ENCODE measurements around the gene PFKFB2. TPM values are rescaled to one million over a fixed set of nuclear protein-coding genes. Genes with fewer than 3 reads are reported as not detected.

The PFKFB2 gene
- total RNA-seq, 2 experiments from 2014 or later = 3.2 to 4.0 TPM

DNA sequence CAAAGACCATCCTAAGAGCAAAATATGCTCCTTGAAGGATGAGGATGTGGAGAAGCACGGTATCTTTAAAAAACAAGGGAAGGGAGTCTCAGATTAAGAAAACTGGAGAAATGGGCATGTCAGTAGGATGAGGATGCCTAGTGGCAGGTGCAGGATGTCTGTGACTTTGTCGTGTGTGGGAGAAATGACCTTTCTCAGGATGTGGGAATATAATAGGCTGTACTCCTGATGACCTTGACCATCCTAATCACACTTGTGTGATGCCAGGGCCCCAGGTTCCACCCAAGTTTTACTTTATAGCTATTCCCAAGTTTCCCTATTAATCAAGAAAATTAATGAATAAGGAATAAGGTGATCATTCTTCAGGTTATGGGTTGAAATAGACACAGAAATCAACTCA lies 33.4 kb upstream of the PFKFB2 start:
- Histone ChIP-seq H3K36me3 (ENCODE audit: insufficient read depth, low read length) (no peaks in the 10 kb centered on the region), H3K9me3 (ENCODE audit: control insufficient read depth in 1 of 2, insufficient read depth in 1 of 2, low read length in 2 of 2) (peaks cover 0 to 3% of the 10 kb centered on the region in 2 experiments), H3K27me3 (ENCODE audit: control insufficient read depth in 1 of 2, insufficient read depth in 2 of 2, low read length in 2 of 2) (peaks cover 4 to 8% of the 10 kb centered on the region in 2 experiments), H3K4me1 (ENCODE audit: insufficient read depth, low read length) (no peaks in the 10 kb centered on the region), H3K4me3 (ENCODE audit: low read length) (no peak overlapping the region), H3K27ac (ENCODE audit: low read depth in 1 of 2, low read length in 2 of 2) (no peak overlapping the region)
- intact Hi-C loops (cut with DNase I, micrococcal nuclease) = no loop called here
- DNase-seq (no peak), ATAC-seq (ENCODE audit: poor library complexity) (no peak)
- CTCF ChIA-PET = no interaction called here
- no peaks in the 10 kb centered on the region for H3K4me1 Mint-ChIP-seq (ENCODE audit: low read depth)
- no peaks in the 10 kb centered on the region for H3K36me3 Mint-ChIP-seq (ENCODE audit: low read depth)
- TF ChIP-seq CTCF (IDR thresholded peaks at IDR 0.05) = no peak
- H3K27ac Mint-ChIP-seq = no peak overlapping the region
- no peaks in the 10 kb centered on the region for H3K9me3 Mint-ChIP-seq
- H3K4me3 Mint-ChIP-seq = no peak overlapping the region
- POLR2A ChIA-PET = interaction anchor here (0.6 kb wide), 1 partner anchor 23 kb away, joined by 3 read pairs; no protein-coding TSS in a partner anchor
- H3K27me3 Mint-ChIP-seq = peaks cover 33% of the 10 kb centered on the region

DNA sequence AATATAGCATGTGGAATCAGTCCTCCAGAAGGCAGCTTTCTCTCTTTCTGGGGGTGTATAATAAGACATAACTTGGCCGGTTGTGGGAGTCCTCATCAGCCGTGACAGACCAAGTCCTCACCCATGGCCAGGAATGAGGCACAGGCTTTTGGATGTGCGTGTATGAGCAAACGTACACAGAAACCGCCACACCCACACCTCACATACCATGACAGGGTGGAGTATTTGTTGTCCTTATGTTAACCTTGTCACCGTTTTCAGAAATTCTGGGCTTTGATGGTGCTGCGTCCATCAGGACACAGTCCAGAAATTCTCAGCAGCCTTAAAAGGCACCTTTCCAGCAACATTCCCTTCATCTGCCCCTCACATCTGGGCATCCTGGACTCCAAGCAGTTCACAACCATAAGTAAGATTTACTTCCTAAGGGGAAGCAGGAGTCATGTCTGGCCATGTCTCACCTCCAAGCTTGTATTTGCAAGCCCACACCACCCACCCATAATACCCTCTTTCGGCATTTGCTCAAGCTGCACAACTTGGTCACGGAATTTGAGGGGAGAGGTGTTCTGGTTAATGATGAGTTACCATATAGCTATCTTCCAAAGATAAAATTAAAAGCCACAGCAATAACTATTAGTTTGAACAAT lies 32.9 kb upstream of the PFKFB2 start:
- H3K9me3 Mint-ChIP-seq = no peaks in the 10 kb centered on the region
- H3K27me3 Mint-ChIP-seq = peaks cover 32% of the 10 kb centered on the region
- peaks cover 4% of the 10 kb centered on the region in 2 experiments for H3K27me3 ChIP-seq (ENCODE audit: control insufficient read depth in 1 of 2, insufficient read depth in 2 of 2, low read length in 2 of 2)
- ChIA-PET CTCF (no interaction called here), POLR2A (interaction anchor here (0.6 kb wide), 1 partner anchor 22 kb away, joined by 3 read pairs; no protein-coding TSS in a partner anchor)
- no peak for TF ChIP-seq CTCF (IDR thresholded peaks at IDR 0.05)
- H3K4me3 Mint-ChIP-seq = no peak overlapping the region
- H3K4me1 Mint-ChIP-seq (ENCODE audit: low read depth) = no peaks in the 10 kb centered on the region
- H3K27ac ChIP-seq (ENCODE audit: low read depth in 1 of 2, low read length in 2 of 2) = no peak overlapping the region
- intact Hi-C loops (cut with DNase I, micrococcal nuclease) = no loop called here
- no peak overlapping the region for H3K27ac Mint-ChIP-seq
- H3K36me3 ChIP-seq (ENCODE audit: insufficient read depth, low read length) = no peaks in the 10 kb centered on the region
- no peak overlapping the region for H3K4me3 ChIP-seq (ENCODE audit: low read length)
- no peaks in the 10 kb centered on the region for H3K4me1 ChIP-seq (ENCODE audit: insufficient read depth, low read length)
- H3K9me3 ChIP-seq (ENCODE audit: control insufficient read depth in 1 of 2, insufficient read depth in 1 of 2, low read length in 2 of 2) = peaks cover 0 to 3% of the 10 kb centered on the region in 2 experiments
- DNase-seq (no peak), ATAC-seq (ENCODE audit: poor library complexity) (no peak)
- H3K36me3 Mint-ChIP-seq (ENCODE audit: low read depth) = no peaks in the 10 kb centered on the region

DNA sequence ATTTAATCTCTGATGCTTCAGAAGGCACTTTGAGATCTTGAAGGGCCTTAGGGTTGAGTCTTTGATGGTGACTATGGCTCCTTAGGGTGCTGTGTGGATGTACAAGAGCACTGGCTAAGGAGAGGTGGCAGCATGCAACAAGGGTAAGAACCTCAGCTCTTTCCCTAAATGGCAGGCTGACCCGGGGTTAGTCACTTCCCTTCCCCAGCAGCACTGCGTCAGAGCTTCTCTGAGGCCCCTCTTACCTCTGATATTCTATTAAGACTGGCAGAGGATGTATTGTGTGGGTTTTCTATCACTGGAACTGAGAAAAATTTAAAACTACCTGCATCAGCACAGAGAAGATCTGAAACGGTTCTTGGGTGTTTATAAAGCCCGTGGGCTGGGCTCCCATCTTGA lies 32.4 kb upstream of the PFKFB2 start:
- POLR2A ChIA-PET = no interaction called here
- H3K4me1 Mint-ChIP-seq (ENCODE audit: low read depth) = no peaks in the 10 kb centered on the region

More for the DNA sequence above, 32.4 kb upstream of the PFKFB2 start:
- CTCF ChIA-PET = no interaction called here
- H3K9me3 Mint-ChIP-seq = no peaks in the 10 kb centered on the region
- H3K4me3 Mint-ChIP-seq = no peak overlapping the region
- Histone ChIP-seq H3K27me3 (ENCODE audit: control insufficient read depth in 1 of 2, insufficient read depth in 2 of 2, low read length in 2 of 2) (peaks cover 0 to 3% of the 10 kb centered on the region in 2 experiments), H3K36me3 (ENCODE audit: insufficient read depth, low read length) (no peaks in the 10 kb centered on the region), H3K27ac (ENCODE audit: low read depth in 1 of 2, low read length in 2 of 2) (no peak overlapping the region), H3K9me3 (ENCODE audit: control insufficient read depth in 1 of 2, insufficient read depth in 1 of 2, low read length in 2 of 2) (peaks cover 0 to 3% of the 10 kb centered on the region in 2 experiments), H3K4me1 (ENCODE audit: insufficient read depth, low read length) (no peaks in the 10 kb centered on the region), H3K4me3 (ENCODE audit: low read length) (no peak overlapping the region)
- peaks cover 35% of the 10 kb centered on the region for H3K27me3 Mint-ChIP-seq
- TF ChIP-seq CTCF (IDR thresholded peaks at IDR 0.05) = no peak
- no peaks in the 10 kb centered on the region for H3K36me3 Mint-ChIP-seq (ENCODE audit: low read depth)
- DNase-seq = peak in 1 of 14 experiments; percentile 13
- no peak overlapping the region for H3K27ac Mint-ChIP-seq
- no peak for ATAC-seq (ENCODE audit: poor library complexity)
- intact Hi-C loops (cut with DNase I, micrococcal nuclease) = no loop called here
